Peyer's patch (tissue), 4 donors: ENCODE data around the gene GUCY2D.
"Not testable (repeated sequence)": the region's sequence is repeated elsewhere in the genome, so short reads cannot be mapped to it uniquely, and the experiment has no call there.

ENCODE experiments used
- POLR2A ChIP-seq, 2 donors: fragments of 450-650 bp; IDR thresholded peaks; one replicate each; pipeline ENCODE4 v1.5.1; 2017; ENCODE audit warnings: antibody characterized with exemption in 2 of 2, mild to moderate bottlenecking in 2 of 2, moderate library complexity in 2 of 2
- TF ChIP-seq, protein P1 (sequence below), 6 experiments: fragments of 450-650 bp in 4 of 6; fragments of 200-600 bp in 2 of 6; sonication (generic) in 1 of 6; IDR thresholded peaks; one replicate each; pipeline ENCODE4 v1.5.1; 2017 to 2019; ENCODE audit warnings: antibody characterized with exemption in 6 of 6, mild to moderate bottlenecking in 3 of 6, moderate library complexity in 1 of 6

DNA sequence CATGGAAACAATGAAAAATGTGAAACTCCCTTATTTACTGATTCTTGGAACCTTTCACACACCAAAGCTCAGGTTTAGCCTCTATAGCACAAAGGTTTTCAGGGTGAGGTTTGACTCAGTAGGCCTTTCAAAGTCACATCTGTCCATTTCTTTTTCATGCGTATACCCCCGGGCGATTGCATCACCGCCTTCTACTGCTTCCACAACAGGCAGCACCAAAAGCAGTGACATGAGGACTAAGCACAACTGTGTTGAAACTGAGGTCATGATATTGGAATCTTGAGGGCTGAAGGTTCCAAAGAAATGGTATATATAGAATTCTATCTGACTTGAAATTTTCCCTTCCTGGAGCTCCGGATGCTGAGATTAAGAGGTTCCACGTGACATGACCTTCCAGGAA, 21.7 kb downstream of the GUCY2D start:
- TF ChIP-seq POLR2A (IDR thresholded peaks at IDR 0.05) = not testable (repeated sequence)
- TF ChIP-seq, protein P1, sequence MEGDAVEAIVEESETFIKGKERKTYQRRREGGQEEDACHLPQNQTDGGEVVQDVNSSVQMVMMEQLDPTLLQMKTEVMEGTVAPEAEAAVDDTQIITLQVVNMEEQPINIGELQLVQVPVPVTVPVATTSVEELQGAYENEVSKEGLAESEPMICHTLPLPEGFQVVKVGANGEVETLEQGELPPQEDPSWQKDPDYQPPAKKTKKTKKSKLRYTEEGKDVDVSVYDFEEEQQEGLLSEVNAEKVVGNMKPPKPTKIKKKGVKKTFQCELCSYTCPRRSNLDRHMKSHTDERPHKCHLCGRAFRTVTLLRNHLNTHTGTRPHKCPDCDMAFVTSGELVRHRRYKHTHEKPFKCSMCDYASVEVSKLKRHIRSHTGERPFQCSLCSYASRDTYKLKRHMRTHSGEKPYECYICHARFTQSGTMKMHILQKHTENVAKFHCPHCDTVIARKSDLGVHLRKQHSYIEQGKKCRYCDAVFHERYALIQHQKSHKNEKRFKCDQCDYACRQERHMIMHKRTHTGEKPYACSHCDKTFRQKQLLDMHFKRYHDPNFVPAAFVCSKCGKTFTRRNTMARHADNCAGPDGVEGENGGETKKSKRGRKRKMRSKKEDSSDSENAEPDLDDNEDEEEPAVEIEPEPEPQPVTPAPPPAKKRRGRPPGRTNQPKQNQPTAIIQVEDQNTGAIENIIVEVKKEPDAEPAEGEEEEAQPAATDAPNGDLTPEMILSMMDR (IDR thresholded peaks at IDR 0.05) = not testable (repeated sequence)
